HuH-7 (cell line): ENCODE results near the gene FBXO22.
"Not testable (repeated sequence)": the region's sequence is repeated elsewhere in the genome, so short reads cannot be mapped to it uniquely, and the experiment has no call there.

Source experiments
- DNase-seq: peaks from one replicate; pipeline ENCODE4 v3.0.0; 2011; ENCODE audit warnings: low spot score

FBXO22 gene

GRCh38 chr15:75903331-75904239 is at the start of gene FBXO22:
FBXO22 (plus strand) TSS chr15:75903878; CDS start chr15:75903964, 86 bp downstream.
- DNase-seq = peak; percentile 83

DNA sequence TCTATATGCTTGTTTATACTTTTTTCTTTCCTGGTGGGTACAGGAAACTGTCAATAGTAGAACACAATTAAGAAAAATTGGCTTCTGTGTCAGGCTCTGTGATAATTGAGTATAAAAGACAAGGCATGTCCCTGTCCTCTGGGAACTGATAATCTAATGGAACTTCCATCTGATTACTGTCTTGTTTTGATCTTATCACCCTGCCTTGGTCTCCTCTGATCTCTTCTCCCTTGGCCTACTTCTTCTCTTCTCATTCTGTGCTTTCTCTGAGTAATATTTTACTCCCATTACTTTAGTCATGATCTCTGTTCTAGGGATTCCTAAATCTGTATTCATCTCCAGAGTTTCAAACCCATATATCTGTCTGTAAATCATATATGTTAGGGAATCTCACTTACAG is 45.8 kb upstream of the FBXO22 start:
- no peak for DNase-seq

- no peak for DNase-seq
Observed at GRCh38 chr15:75861750-75862402, 41.8 kb upstream of the FBXO22 start.

GRCh38 chr15:75862796-75863195 is 40.9 kb upstream of the FBXO22 start:
- DNase-seq = no peak

GRCh38 chr15:75864213-75865059 is 39.2 kb upstream of the FBXO22 start:
- no peak for DNase-seq

DNA sequence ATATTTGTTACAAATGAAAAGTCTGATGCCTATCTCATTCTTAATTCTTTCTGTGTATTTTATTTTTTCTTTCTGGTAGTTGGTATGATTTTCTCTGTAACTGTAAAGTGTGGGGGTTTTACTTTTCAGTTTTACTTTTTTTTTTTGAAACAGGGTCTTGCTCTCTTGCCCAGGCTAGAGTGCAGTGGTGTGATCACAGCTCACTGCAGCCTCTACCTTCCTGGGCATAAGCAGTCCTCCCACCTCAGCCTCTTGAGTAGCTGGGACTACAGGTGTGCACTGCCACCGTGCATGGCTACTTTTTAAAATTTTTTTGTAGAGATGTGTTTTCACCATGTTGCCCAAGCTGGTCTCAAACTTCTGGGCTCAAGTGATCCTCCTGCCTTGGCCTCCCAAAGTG is 37.6 kb upstream of the FBXO22 start:
- DNase-seq = not testable (repeated sequence)

GRCh38 chr15:75866916-75867315 is 36.8 kb upstream of the FBXO22 start:
- DNase-seq = no peak

GRCh38 chr15:75867449-75867848 is 36.2 kb upstream of the FBXO22 start:
- no peak for DNase-seq

DNA sequence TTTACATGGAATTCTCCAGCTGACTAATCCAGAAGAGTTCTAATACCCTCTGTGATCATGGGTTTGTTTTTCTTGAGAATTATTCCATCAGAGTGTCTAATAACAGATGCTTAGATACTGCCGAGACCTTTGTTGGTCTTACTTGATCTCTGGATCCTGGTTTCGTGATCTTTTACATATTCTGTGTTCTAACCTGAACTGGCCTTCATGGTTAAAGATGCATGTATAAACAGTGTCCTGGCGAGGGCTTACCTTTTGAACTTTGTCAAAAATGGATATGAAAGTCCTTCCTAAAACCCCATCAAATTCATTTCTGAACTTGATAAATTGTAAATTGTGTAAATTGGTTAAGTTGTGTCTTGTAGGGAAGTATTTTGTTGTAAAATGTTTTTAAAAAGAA is 35.7 kb upstream of the FBXO22 start:
- DNase-seq = no peak

DNA sequence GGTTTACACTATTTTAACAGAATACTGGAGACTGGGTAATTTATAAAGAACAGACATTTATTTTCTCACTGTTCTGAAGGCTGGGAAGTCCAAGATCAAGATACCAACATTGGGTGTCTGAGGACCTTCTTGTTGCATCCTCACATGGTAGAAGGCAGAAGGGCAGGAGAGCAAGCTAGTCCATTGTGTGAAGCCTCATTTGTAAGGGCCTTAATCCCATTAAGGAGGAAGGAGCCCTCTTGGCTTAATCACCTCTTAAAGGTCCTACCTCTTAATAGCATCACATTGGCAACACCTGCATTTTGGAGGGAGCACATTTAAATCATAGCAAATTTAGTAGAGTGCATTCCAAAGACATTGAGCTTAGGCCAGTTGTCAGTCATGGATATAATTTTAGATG is 34.2 kb upstream of the FBXO22 start:
- DNase-seq = no peak

DNA sequence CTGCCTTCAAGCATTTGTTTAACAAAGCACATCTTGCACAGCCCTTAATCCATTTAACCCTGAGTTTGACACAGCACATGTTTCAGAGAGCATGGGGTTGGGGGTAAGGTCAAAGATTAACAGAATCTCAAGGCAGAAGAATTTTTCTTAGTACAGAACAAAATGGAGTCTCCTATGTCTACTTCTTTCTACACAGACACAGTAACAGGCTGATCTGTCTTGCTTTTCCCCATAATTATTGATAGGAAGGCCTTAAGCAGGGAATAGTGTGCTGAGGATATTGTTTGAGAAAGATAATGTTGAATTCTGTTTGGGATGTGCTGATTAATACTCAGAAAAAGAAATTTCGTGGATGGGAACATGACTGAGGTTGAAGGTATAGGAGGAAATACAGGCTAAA is 32.1 kb upstream of the FBXO22 start:
- not testable (repeated sequence) for DNase-seq

DNA sequence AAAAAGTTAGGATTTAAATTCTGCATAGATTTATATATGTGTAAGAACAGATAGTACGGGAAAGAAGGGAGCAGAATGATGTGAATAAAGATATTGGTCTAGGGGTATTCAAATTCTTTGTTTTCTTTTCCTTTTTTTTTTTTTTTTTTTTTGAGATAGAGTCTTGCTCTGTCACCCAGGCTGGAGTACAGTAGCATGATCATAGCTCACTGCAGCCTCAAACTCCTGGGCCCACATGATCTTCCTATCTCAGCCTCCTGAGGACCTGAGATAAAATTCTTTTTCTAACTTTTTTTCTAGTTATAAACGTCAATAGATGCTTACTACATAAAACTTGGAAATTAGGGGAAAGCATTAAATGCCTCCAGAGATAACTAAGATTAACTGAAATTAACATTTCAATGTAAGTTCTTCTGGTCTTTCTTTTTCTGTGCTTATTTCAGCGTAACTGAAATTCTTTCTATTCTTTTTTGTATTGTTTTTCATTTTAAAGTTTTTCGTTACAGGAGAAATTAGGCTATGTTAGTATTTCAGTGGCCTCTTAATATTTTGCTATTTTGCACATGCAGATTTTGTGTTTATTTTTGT is 31.2 kb upstream of the FBXO22 start:
- no peak for DNase-seq

DNA sequence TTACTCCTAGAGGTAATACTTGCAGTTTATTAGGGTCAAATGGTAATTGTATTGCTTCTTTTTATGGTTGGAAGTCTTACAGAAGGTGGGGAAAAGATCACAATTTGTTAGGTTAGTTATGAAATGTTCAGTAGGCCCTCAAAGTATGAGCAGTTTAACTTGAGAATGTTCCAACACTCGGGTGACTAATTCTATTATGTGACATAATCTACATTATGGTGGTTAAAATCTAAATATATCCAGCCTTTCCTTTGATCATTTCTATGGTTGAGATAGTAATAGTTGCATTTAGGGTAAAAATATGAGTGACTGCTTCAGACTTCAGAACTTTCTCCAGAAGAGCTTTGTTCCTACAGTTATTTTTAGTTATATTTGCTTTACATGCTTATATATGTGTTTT is 19.6 kb upstream of the FBXO22 start:
- DNase-seq = no peak

DNA sequence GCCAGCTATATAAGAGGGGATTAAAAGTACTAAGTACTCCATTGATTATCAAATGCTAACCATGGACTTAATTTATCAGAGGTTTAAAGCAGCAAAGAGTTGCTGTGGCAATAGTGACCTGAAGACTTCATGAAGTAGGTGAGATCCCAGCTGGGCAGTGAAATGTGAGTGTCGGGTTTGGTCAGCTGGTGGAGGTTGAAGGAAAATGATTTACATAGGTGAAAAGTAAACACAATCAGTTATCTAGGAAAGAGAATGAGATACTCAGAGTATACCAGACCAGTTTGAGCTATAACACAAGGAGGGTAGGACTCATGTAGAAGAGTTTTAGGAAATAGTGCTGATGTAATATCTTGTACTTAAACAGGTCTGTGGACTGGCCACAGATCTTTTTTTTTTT is 16.5 kb upstream of the FBXO22 start:
- DNase-seq = peak; percentile 30

DNA sequence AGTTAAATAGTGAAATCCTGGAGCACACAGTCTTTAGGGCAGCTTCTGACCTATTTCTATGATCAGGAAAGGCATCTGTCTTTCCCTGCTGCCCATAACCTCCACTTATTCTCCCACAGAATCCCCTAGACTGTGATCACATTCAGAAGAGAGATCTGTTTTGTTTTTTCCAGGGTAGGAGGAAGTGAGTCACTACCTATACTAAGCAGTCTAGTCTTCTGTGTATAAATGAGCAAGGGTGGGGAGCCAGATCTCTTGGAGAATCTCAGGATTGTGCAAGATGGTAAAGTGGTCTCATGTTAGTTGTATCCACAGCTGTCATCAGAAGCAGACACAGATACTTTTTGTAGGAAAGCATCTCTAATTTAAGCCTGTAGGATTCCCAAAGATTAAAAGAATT is 11.8 kb upstream of the FBXO22 start:
- no peak for DNase-seq

- DNase-seq = no peak
Observed at GRCh38 chr15:75895731-75896130, 7.9 kb upstream of the FBXO22 start.

DNA sequence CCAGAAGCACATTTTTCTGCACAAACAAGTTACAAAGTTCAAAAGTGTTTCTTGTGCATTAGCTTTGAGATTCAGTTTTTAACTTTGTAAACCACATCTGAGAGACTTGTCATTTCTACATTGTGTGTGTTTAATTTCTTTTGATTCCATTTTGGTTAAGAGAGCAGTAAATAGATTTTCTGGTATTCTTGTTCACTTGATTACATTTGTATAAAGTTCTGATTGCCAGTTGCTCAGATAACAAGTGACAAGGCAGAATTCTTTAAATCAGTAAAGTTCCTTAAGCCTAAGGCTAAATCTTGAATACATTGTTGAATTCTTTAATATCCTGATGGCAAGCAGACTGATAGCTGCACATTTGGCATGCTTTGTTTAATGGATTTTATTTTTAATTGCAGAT is 3.1 kb upstream of the FBXO22 start:
- DNase-seq = no peak

- peak; percentile 22 for DNase-seq
Observed at GRCh38 chr15:75902129-75902557, 1.5 kb upstream of the FBXO22 start.

DNA sequence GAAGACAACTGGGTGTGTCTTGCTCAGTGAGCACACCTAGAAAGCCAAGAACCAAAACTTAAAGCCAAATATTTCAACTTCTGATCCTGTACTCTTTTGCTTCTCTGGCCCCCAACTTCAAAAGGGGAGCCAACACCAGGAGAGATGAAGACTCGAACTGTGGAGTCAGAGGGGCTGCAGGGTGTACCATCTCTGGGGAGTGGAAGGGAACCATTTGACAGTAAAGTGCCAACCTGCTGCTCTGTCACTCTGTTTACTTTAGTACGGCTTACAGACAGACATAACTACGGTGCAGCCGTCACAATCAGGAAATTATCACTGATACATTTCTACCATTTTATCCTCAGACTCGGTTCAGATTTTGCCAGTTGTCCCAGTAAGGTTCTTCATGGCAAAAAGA is 1.6 kb downstream of the FBXO22 start:
- DNase-seq = no peak

- not testable (repeated sequence) for DNase-seq
Observed at GRCh38 chr15:75910355-75910754, 6.7 kb downstream of the FBXO22 start.

DNA sequence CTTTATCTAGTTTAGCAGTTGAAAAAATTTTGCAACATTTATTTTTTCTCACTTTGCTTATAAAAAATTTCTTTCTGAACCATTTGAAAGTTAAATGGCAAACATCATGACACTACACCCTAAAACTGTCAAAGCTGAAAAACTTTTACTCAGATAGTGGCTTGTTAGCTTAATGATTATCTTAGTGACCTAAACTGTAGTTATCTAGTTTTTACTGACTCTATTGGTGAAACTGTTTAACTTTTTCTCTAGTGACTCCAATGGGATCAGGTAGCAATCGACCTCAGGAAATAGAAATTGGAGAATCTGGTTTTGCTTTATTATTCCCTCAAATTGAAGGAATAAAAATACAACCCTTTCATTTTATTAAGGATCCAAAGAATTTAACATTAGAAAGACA is 13.3 kb downstream of the FBXO22 start:
- DNase-seq = peak; percentile 12

- DNase-seq = no peak
Observed at GRCh38 chr15:75918135-75918534, 14.5 kb downstream of the FBXO22 start.
